Gastrocnemius medialis (tissue), 4 donors: ENCODE data around the gene OFD1.

Experiments used
- POLR2A ChIP-seq, 2 donors: fragments of 450-650 bp; IDR thresholded peaks; one replicate each; pipeline ENCODE4 v1.6.1; 2017; ENCODE audit warnings: antibody characterized with exemption in 2 of 2, mild to moderate bottlenecking in 2 of 2, moderate library complexity in 2 of 2
- TF ChIP-seq, protein P1 (sequence below), 5 experiments: fragments of 450-650 bp in 3 of 5; fragments of 200-600 bp in 2 of 5; sonication (generic) in 2 of 5; IDR thresholded peaks in 4 of 5; conservative IDR thresholded peaks in 1 of 5; 1 replicate in 4 of 5; 2 replicates in 1 of 5; pipeline ENCODE4 v1.5.1; 2016 to 2019; ENCODE audit warnings: antibody characterized with exemption in 5 of 5, mild to moderate bottlenecking in 3 of 5, moderate library complexity in 3 of 5

DNA sequence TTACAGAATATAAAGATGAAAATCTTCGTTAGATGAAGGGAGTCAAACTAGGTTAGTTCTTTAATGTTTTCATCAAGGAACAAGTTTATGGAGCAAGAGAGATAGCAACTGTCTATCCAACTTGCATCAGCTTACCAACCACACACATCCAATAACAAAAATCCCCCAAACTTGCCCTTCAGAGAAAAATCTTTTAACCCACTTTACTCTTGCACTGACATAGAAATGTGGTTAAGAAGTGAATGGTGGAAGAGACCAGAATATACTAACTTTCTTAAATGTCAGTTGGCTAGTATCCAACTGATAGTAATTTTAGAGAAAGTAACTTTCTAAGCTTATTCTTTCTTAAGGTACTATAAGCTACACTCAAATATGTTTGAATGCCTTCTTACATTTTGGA lies 47.3 kb upstream of the OFD1 start:
- TF ChIP-seq, protein P1, sequence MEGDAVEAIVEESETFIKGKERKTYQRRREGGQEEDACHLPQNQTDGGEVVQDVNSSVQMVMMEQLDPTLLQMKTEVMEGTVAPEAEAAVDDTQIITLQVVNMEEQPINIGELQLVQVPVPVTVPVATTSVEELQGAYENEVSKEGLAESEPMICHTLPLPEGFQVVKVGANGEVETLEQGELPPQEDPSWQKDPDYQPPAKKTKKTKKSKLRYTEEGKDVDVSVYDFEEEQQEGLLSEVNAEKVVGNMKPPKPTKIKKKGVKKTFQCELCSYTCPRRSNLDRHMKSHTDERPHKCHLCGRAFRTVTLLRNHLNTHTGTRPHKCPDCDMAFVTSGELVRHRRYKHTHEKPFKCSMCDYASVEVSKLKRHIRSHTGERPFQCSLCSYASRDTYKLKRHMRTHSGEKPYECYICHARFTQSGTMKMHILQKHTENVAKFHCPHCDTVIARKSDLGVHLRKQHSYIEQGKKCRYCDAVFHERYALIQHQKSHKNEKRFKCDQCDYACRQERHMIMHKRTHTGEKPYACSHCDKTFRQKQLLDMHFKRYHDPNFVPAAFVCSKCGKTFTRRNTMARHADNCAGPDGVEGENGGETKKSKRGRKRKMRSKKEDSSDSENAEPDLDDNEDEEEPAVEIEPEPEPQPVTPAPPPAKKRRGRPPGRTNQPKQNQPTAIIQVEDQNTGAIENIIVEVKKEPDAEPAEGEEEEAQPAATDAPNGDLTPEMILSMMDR (IDR thresholded peaks at IDR 0.05 in 4 of 5, conservative IDR thresholded peaks at IDR 0.05 in 1 of 5) = no peak
- TF ChIP-seq POLR2A (IDR thresholded peaks at IDR 0.05) = no peak
